Chondrocyte (in vitro differentiated cells): ENCODE results near the gene TPX2. TPM values are rescaled to one million over a fixed set of nuclear protein-coding genes. Genes with fewer than 3 reads are reported as not detected.

ENCODE experiments used
- DNase-seq: peaks from one replicate; pipeline ENCODE4 v3.0.0; 2021; ENCODE audit warnings: mixed read lengths, low spot score
- H3K27ac Mint-ChIP-seq: one replicate; pipeline ENCODE4 v1.8.0; 2021; ENCODE audit warnings: mild to moderate bottlenecking, moderate library complexity, mixed read lengths; ENCODE audit not compliant: unreplicated experiment
- H3K27me3 Mint-ChIP-seq: 2 replicates; pipeline ENCODE4 v1.8.0; 2021; ENCODE audit warnings: low read depth, mixed read lengths
- H3K36me3 Mint-ChIP-seq: 2 replicates; pipeline ENCODE4 v1.8.0; 2021; ENCODE audit warnings: low read depth, mixed read lengths
- H3K4me1 Mint-ChIP-seq: 2 replicates; pipeline ENCODE4 v1.8.0; 2021; ENCODE audit warnings: low read depth, mild to moderate bottlenecking, mixed read lengths
- H3K4me3 Mint-ChIP-seq: one replicate; pipeline ENCODE4 v1.8.0; 2021; ENCODE audit warnings: mild to moderate bottlenecking, moderate library complexity, mixed read lengths; ENCODE audit not compliant: unreplicated experiment
- H3K9me3 Mint-ChIP-seq: 2 replicates; pipeline ENCODE4 v1.8.0; 2021; ENCODE audit warnings: low read depth, mixed read lengths
- total RNA-seq: library from RNA; stranded (reverse); gene quantifications from 3 replicates; pipeline ENCODE4 v1.2.1, GENCODE V29; 2021
- TF ChIP-seq, protein P1 (sequence below): fragments of 200-600 bp; sonication (generic); IDR thresholded peaks from 2 replicates; pipeline ENCODE4 v1.5.0; 2021; ENCODE audit warnings: antibody characterized with exemption, mild to moderate bottlenecking, moderate library complexity

TPX2 gene
- total RNA-seq, 1 donor from 2014 or later = 49.6 TPM

DNA sequence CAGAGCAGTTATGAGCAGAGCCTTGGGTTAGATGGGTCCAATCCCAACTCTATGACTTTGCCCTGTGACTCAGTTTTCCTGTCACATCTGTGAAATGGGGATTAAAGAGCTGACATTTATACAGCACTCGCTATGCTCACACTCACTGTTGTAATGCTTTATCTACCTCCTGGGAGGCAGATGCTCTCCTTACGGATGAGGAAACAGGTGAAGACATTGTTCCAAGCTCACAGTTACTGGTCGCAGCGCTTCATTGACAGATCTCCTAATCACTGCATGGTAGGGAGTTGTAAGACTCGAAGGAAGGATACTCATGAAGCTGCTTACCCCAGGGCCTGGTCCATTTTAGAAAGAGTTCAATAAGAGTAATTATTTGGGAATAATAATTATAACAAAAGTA is 77.1 kb downstream of the TPX2 start:
- no peak overlapping the region for H3K4me3 Mint-ChIP-seq
- peaks cover 34% of the 10 kb centered on the region for H3K4me1 Mint-ChIP-seq

DNA sequence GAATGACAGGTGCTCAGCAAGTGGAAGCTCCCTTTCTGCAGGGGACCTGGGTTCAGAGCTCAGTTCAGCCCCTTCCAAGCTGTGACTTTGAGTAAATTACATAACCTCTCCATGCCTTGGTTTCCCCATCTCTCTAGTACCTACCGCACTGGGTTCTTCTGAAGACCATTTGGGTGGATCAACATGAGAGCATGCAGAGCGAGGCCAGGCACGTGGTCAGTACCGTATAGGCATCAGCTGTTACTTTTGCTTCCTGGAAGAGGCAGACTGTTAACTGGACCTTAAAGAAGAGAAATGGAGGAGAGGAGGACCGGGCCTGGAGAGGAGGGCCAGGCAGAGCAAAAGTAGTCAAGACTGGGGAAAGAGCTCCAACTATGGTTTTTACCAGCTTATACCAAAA is 78.4 kb downstream of the TPX2 start:
- H3K4me3 Mint-ChIP-seq = no peak overlapping the region
- H3K9me3 Mint-ChIP-seq = no peaks in the 10 kb centered on the region
- H3K36me3 Mint-ChIP-seq = no peaks in the 10 kb centered on the region
- peaks cover 29% of the 10 kb centered on the region for H3K4me1 Mint-ChIP-seq
- peak overlapping the region; percentile 22 for H3K27ac Mint-ChIP-seq
- DNase-seq = no peak
- TF ChIP-seq, protein P1, sequence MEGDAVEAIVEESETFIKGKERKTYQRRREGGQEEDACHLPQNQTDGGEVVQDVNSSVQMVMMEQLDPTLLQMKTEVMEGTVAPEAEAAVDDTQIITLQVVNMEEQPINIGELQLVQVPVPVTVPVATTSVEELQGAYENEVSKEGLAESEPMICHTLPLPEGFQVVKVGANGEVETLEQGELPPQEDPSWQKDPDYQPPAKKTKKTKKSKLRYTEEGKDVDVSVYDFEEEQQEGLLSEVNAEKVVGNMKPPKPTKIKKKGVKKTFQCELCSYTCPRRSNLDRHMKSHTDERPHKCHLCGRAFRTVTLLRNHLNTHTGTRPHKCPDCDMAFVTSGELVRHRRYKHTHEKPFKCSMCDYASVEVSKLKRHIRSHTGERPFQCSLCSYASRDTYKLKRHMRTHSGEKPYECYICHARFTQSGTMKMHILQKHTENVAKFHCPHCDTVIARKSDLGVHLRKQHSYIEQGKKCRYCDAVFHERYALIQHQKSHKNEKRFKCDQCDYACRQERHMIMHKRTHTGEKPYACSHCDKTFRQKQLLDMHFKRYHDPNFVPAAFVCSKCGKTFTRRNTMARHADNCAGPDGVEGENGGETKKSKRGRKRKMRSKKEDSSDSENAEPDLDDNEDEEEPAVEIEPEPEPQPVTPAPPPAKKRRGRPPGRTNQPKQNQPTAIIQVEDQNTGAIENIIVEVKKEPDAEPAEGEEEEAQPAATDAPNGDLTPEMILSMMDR = no peak
- H3K27me3 Mint-ChIP-seq = no peaks in the 10 kb centered on the region

More for the DNA sequence above, 77.1 kb downstream of the TPX2 start:
- DNase-seq = no peak
- TF ChIP-seq, protein P1 = no peak
- Mint-ChIP-seq H3K27me3 (no peaks in the 10 kb centered on the region), H3K9me3 (no peaks in the 10 kb centered on the region), H3K36me3 (no peaks in the 10 kb centered on the region), H3K27ac (no peak overlapping the region)

DNA sequence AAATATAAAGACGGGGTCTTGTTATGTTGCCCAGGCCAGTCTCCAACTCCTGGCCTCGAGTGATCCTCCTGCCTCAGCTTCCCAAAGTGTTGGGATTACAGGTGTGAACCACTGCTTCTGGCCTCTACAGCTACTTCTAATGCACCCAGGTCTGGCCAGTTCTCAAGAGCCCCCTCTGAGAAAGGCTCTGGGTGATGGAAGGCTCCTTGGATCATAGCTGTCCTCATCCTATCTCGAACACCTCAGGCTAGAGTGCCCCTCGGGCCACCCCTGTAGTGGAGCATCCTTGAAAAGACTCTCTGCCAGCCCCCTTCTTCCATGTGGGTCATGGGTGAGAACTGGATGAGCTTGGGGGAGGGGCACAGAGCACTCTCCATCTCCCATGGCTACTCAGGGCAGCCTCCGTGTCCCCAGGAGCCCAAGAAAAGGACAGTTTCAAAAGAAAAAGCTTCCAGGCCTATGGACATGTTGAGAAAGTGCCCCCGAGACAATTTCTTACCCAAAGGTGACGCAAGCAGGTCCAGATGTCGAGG is 79.4 kb downstream of the TPX2 start:
- DNase-seq = no peak
- no peak overlapping the region for H3K27ac Mint-ChIP-seq
- peaks cover 20% of the 10 kb centered on the region for H3K4me1 Mint-ChIP-seq
- no peaks in the 10 kb centered on the region for H3K36me3 Mint-ChIP-seq
- TF ChIP-seq, protein P1 = no peak
- no peaks in the 10 kb centered on the region for H3K27me3 Mint-ChIP-seq
- no peak overlapping the region for H3K4me3 Mint-ChIP-seq
- no peaks in the 10 kb centered on the region for H3K9me3 Mint-ChIP-seq

DNA sequence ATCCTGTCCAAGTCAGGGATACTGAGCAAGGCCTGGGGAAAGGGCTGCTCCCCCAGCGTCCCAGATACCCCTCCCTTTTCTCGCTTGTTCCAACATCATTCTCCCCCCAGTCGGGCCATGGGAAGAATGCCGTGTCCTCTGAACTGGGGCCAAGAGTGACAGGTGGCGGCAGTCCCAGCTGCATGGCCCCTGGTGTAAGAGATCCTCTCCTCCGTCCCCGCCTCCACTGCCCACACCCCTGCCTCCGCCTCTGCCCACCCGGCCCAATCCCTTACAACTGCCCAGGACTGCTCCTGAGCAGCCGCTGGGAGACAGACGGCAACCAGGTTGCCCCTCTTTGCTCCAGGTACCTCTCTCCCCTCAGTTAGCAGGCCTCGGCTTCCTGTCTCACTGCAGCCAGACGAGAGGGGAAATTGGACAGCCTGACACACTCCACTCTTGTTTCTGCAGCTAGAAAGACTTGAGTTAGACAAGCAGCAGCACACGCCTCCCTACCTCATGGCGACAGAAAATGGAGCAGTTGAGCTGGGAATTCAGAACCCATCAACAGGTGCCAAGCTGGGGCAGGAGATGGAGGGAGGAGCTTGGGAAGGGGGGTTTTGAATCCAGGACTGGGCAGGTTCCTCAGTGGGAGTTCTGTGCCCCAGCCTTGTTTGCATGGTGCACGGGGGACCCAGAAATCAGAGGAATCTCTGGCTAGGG is 80.1 kb downstream of the TPX2 start, which contains the start of gene MYLK2:
Gene MYLK2 (plus strand): TSS at position 274 of the 702 bp plus-strand sequence. CDS start 225 bp downstream, at position 499.
- peak; percentile 80 for DNase-seq

DNA sequence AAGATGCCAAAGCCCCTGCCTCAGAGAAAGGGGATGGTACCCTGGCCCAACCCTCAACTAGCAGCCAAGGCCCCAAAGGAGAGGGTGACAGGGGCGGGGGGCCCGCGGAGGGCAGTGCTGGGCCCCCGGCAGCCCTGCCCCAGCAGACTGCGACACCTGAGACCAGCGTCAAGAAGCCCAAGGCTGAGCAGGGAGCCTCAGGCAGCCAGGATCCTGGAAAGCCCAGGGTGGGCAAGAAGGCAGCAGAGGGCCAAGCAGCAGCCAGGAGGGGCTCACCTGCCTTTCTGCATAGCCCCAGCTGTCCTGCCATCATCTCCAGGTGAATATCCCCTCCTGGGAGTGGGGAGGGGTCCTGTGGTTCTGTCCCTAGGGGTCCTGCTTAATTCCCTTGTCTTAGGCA is 81.1 kb downstream of the TPX2 start:
- TF ChIP-seq, protein P1 = no peak
- Mint-ChIP-seq H3K27me3 (no peaks in the 10 kb centered on the region), H3K4me3 (no peak overlapping the region), H3K27ac (no peak overlapping the region), H3K36me3 (no peaks in the 10 kb centered on the region), H3K9me3 (no peaks in the 10 kb centered on the region), H3K4me1 (peaks cover 15% of the 10 kb centered on the region)
- DNase-seq = peak; percentile 51

More for the DNA sequence above, 80.1 kb downstream of the TPX2 start, which contains the start of gene MYLK2:
- TF ChIP-seq, protein P1 = no peak
- H3K36me3 Mint-ChIP-seq = no peaks in the 10 kb centered on the region
- no peaks in the 10 kb centered on the region for H3K27me3 Mint-ChIP-seq
- H3K4me1 Mint-ChIP-seq = peaks cover 20% of the 10 kb centered on the region
- H3K27ac Mint-ChIP-seq = no peak within 1 kb of the TSS
- H3K4me3 Mint-ChIP-seq = no peak within 1 kb of the TSS
- H3K9me3 Mint-ChIP-seq = no peaks in the 10 kb centered on the region
